ENCODE measurements around the gene SFXN2.
"Not testable (repeated sequence)": the region's sequence is repeated elsewhere in the genome, so short reads cannot be mapped to it uniquely, and the experiment has no call there.

Gene SFXN2

GRCh38 chr10:102681696-102682095 lies 32.7 kb upstream of the SFXN2 start:
- Histone ChIP-seq H3K9me3 (ENCODE audit: control insufficient read depth, low read length) (no peaks in the 10 kb centered on the region), H3K4me1 (ENCODE audit: control insufficient read depth, insufficient read depth, low read length) (peaks cover 29% of the 10 kb centered on the region), H3K27me3 (ENCODE audit: control insufficient read depth, insufficient read depth, low read length, poor library complexity, severe bottlenecking) (no peaks in the 10 kb centered on the region), H3K36me3 (ENCODE audit: control insufficient read depth, insufficient read depth, low read length) (peaks cover 20% of the 10 kb centered on the region), H3K4me3 (ENCODE audit: insufficient read depth, low read depth, low read length) (no peak overlapping the region), H3K27ac (ENCODE audit: insufficient read depth, low read depth, low read length, poor library complexity, severe bottlenecking) (no peak overlapping the region)
- WGBS, 2 experiments, result 95% methylated on average over 5 of the region's 5 CpGs

- Histone ChIP-seq H3K4me1 (ENCODE audit: control insufficient read depth, insufficient read depth, low read length) (peaks cover 22% of the 10 kb centered on the region), H3K27me3 (ENCODE audit: control insufficient read depth, insufficient read depth, low read length, poor library complexity, severe bottlenecking) (no peaks in the 10 kb centered on the region), H3K4me3 (ENCODE audit: insufficient read depth, low read depth, low read length) (no peak overlapping the region), H3K9me3 (ENCODE audit: control insufficient read depth, low read length) (no peaks in the 10 kb centered on the region), H3K27ac (ENCODE audit: insufficient read depth, low read depth, low read length, poor library complexity, severe bottlenecking) (no peak overlapping the region), H3K36me3 (ENCODE audit: control insufficient read depth, insufficient read depth, low read length) (peaks cover 20% of the 10 kb centered on the region)
- 94 to 97% methylated on average over 7 of the region's 7 CpGs for WGBS, 2 experiments
Measured at GRCh38 chr10:102682416-102682815, 32.0 kb upstream of the SFXN2 start.

GRCh38 chr10:102682981-102683380 lies 31.5 kb upstream of the SFXN2 start:
- H3K36me3 ChIP-seq (ENCODE audit: control insufficient read depth, insufficient read depth, low read length), result peaks cover 20% of the 10 kb centered on the region
- H3K4me1 ChIP-seq (ENCODE audit: control insufficient read depth, insufficient read depth, low read length), result peaks cover 18% of the 10 kb centered on the region
- no peaks in the 10 kb centered on the region for H3K27me3 ChIP-seq (ENCODE audit: control insufficient read depth, insufficient read depth, low read length, poor library complexity, severe bottlenecking)
- no peak overlapping the region for H3K4me3 ChIP-seq (ENCODE audit: insufficient read depth, low read depth, low read length)
- 93 to 98% methylated on average over 3 to 4 of the region's 4 CpGs for WGBS, 2 experiments
- no peaks in the 10 kb centered on the region for H3K9me3 ChIP-seq (ENCODE audit: control insufficient read depth, low read length)
- H3K27ac ChIP-seq (ENCODE audit: insufficient read depth, low read depth, low read length, poor library complexity, severe bottlenecking), result no peak overlapping the region

- H3K27ac ChIP-seq (ENCODE audit: insufficient read depth, low read depth, low read length, poor library complexity, severe bottlenecking), result no peak overlapping the region
- 91 to 95% methylated on average over 4 to 5 of the region's 5 CpGs for WGBS, 2 experiments
- no peak overlapping the region for H3K4me3 ChIP-seq (ENCODE audit: insufficient read depth, low read depth, low read length)
- H3K4me1 ChIP-seq (ENCODE audit: control insufficient read depth, insufficient read depth, low read length), result peaks cover 13% of the 10 kb centered on the region
- no peaks in the 10 kb centered on the region for H3K9me3 ChIP-seq (ENCODE audit: control insufficient read depth, low read length)
- H3K36me3 ChIP-seq (ENCODE audit: control insufficient read depth, insufficient read depth, low read length), result peaks cover 20% of the 10 kb centered on the region
- H3K27me3 ChIP-seq (ENCODE audit: control insufficient read depth, insufficient read depth, low read length, poor library complexity, severe bottlenecking), result no peaks in the 10 kb centered on the region
Measured at GRCh38 chr10:102683736-102684135, 30.7 kb upstream of the SFXN2 start.

GRCh38 chr10:102691285-102692066 lies 23.0 kb upstream of the SFXN2 start:
- no peak overlapping the region for H3K4me3 ChIP-seq (ENCODE audit: insufficient read depth, low read depth, low read length)
- no peaks in the 10 kb centered on the region for H3K4me1 ChIP-seq (ENCODE audit: control insufficient read depth, insufficient read depth, low read length)
- H3K9me3 ChIP-seq (ENCODE audit: control insufficient read depth, low read length), result no peaks in the 10 kb centered on the region
- 93 to 96% methylated on average over 8 of the region's 8 CpGs for WGBS, 2 experiments
- H3K36me3 ChIP-seq (ENCODE audit: control insufficient read depth, insufficient read depth, low read length), result peaks cover 11% of the 10 kb centered on the region
- no peaks in the 10 kb centered on the region for H3K27me3 ChIP-seq (ENCODE audit: control insufficient read depth, insufficient read depth, low read length, poor library complexity, severe bottlenecking)
- H3K27ac ChIP-seq (ENCODE audit: insufficient read depth, low read depth, low read length, poor library complexity, severe bottlenecking), result no peak overlapping the region

- H3K27ac ChIP-seq (ENCODE audit: insufficient read depth, low read depth, low read length, poor library complexity, severe bottlenecking); H3K4me1 ChIP-seq (ENCODE audit: control insufficient read depth, insufficient read depth, low read length); H3K27me3 ChIP-seq (ENCODE audit: control insufficient read depth, insufficient read depth, low read length, poor library complexity, severe bottlenecking); H3K9me3 ChIP-seq (ENCODE audit: control insufficient read depth, low read length); H3K4me3 ChIP-seq (ENCODE audit: insufficient read depth, low read depth, low read length): not testable (repeated sequence)
- WGBS, 2 experiments, result 92 to 94% methylated on average over 9 to 10 of the region's 10 CpGs
- peaks cover 28% of the 10 kb centered on the region for H3K36me3 ChIP-seq (ENCODE audit: control insufficient read depth, insufficient read depth, low read length)
Measured at GRCh38 chr10:102695401-102695800, 19.0 kb upstream of the SFXN2 start.

GRCh38 chr10:102696736-102697135 lies 17.7 kb upstream of the SFXN2 start:
- H3K4me1 ChIP-seq (ENCODE audit: control insufficient read depth, insufficient read depth, low read length), result no peaks in the 10 kb centered on the region
- no peaks in the 10 kb centered on the region for H3K27me3 ChIP-seq (ENCODE audit: control insufficient read depth, insufficient read depth, low read length, poor library complexity, severe bottlenecking)
- no peak overlapping the region for H3K4me3 ChIP-seq (ENCODE audit: insufficient read depth, low read depth, low read length)
- H3K9me3 ChIP-seq (ENCODE audit: control insufficient read depth, low read length), result no peaks in the 10 kb centered on the region
- no peak overlapping the region for H3K27ac ChIP-seq (ENCODE audit: insufficient read depth, low read depth, low read length, poor library complexity, severe bottlenecking)
- peaks cover 28% of the 10 kb centered on the region for H3K36me3 ChIP-seq (ENCODE audit: control insufficient read depth, insufficient read depth, low read length)
- WGBS, 2 experiments, result 96 to 99% methylated on average over 3 of the region's 3 CpGs

- WGBS, 2 experiments, result 92 to 96% methylated on average over 1 to 2 of the region's 2 CpGs
- no peaks in the 10 kb centered on the region for H3K4me1 ChIP-seq (ENCODE audit: control insufficient read depth, insufficient read depth, low read length)
- H3K27me3 ChIP-seq (ENCODE audit: control insufficient read depth, insufficient read depth, low read length, poor library complexity, severe bottlenecking), result no peaks in the 10 kb centered on the region
- peaks cover 32% of the 10 kb centered on the region for H3K36me3 ChIP-seq (ENCODE audit: control insufficient read depth, insufficient read depth, low read length)
- no peaks in the 10 kb centered on the region for H3K9me3 ChIP-seq (ENCODE audit: control insufficient read depth, low read length)
- no peak overlapping the region for H3K27ac ChIP-seq (ENCODE audit: insufficient read depth, low read depth, low read length, poor library complexity, severe bottlenecking)
- no peak overlapping the region for H3K4me3 ChIP-seq (ENCODE audit: insufficient read depth, low read depth, low read length)
Measured at GRCh38 chr10:102698894-102699293, 15.5 kb upstream of the SFXN2 start.

GRCh38 chr10:102701272-102701671 lies 13.2 kb upstream of the SFXN2 start:
- Histone ChIP-seq H3K27me3 (ENCODE audit: control insufficient read depth, insufficient read depth, low read length, poor library complexity, severe bottlenecking) (no peaks in the 10 kb centered on the region), H3K4me1 (ENCODE audit: control insufficient read depth, insufficient read depth, low read length) (no peaks in the 10 kb centered on the region), H3K36me3 (ENCODE audit: control insufficient read depth, insufficient read depth, low read length) (peaks cover 32% of the 10 kb centered on the region), H3K4me3 (ENCODE audit: insufficient read depth, low read depth, low read length) (no peak overlapping the region), H3K9me3 (ENCODE audit: control insufficient read depth, low read length) (no peaks in the 10 kb centered on the region), H3K27ac (ENCODE audit: insufficient read depth, low read depth, low read length, poor library complexity, severe bottlenecking) (no peak overlapping the region)
- 95% methylated on average over 3 of the region's 3 CpGs for WGBS, 2 experiments

GRCh38 chr10:102701796-102702195 lies 12.6 kb upstream of the SFXN2 start:
- no peak overlapping the region for H3K27ac ChIP-seq (ENCODE audit: insufficient read depth, low read depth, low read length, poor library complexity, severe bottlenecking)
- 94 to 100% methylated on average over 1 to 2 of the region's 3 CpGs for WGBS, 2 experiments
- peaks cover 28% of the 10 kb centered on the region for H3K36me3 ChIP-seq (ENCODE audit: control insufficient read depth, insufficient read depth, low read length)

More at GRCh38 chr10:102701796-102702195, 12.6 kb upstream of the SFXN2 start:
- no peak overlapping the region for H3K4me3 ChIP-seq (ENCODE audit: insufficient read depth, low read depth, low read length)
- no peaks in the 10 kb centered on the region for H3K9me3 ChIP-seq (ENCODE audit: control insufficient read depth, low read length)
- no peaks in the 10 kb centered on the region for H3K4me1 ChIP-seq (ENCODE audit: control insufficient read depth, insufficient read depth, low read length)
- no peaks in the 10 kb centered on the region for H3K27me3 ChIP-seq (ENCODE audit: control insufficient read depth, insufficient read depth, low read length, poor library complexity, severe bottlenecking)

Data from ectodermal cell (in vitro differentiated cells).